ENCODE data around the gene MACROD2. TPM values are rescaled to one million over a fixed set of nuclear protein-coding genes. Genes with fewer than 3 reads are reported as not detected.

MACROD2 gene
- total and polyA plus RNA-seq, 2 donors (not counting 1 experiment from before 2014, with no cell fraction given): 5.3 to 6.7 TPM

DNA sequence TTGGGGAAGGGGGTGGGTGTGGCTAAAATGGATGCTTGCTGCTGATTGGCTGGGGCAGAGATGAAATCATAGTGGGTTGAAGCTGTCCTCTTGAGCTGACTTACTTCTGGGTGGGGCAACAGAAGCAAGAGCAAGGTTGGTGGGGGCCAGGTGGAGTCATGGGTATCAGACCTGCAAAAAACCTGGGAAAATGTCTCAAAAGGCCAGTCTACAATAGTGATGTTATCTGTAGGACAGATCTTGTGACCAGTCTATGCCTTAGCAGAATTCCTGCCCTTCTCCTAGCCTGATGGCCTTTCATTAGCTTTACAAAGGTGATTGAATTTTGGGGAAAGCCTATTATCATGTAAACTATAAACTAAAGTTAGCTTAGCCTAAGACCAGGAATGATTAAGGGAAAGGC is 1632.2 kb downstream of the MACROD2 start:
- TF ChIP-seq EZH2 (IDR thresholded peaks at IDR 0.05; ENCODE audit: borderline replicate concordance, insufficient read depth, low read depth, low read length, poor library complexity, severe bottlenecking): no peak
- TF ChIP-seq, protein P1, sequence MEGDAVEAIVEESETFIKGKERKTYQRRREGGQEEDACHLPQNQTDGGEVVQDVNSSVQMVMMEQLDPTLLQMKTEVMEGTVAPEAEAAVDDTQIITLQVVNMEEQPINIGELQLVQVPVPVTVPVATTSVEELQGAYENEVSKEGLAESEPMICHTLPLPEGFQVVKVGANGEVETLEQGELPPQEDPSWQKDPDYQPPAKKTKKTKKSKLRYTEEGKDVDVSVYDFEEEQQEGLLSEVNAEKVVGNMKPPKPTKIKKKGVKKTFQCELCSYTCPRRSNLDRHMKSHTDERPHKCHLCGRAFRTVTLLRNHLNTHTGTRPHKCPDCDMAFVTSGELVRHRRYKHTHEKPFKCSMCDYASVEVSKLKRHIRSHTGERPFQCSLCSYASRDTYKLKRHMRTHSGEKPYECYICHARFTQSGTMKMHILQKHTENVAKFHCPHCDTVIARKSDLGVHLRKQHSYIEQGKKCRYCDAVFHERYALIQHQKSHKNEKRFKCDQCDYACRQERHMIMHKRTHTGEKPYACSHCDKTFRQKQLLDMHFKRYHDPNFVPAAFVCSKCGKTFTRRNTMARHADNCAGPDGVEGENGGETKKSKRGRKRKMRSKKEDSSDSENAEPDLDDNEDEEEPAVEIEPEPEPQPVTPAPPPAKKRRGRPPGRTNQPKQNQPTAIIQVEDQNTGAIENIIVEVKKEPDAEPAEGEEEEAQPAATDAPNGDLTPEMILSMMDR (IDR thresholded peaks at IDR 0.05): no peak
- H3K4me3 ChIP-seq (ENCODE audit: control extremely low read depth in 1 of 5, extremely low read depth in 1 of 5, insufficient read depth in 1 of 5, low read depth in 2 of 5, low read length in 4 of 5): no peak overlapping the region
- no peak overlapping the region for H2AFZ ChIP-seq (ENCODE audit: insufficient read depth, low read depth, low read length, poor library complexity, severe bottlenecking)
- no peaks in the 10 kb centered on the region for H3K79me2 ChIP-seq (ENCODE audit: control insufficient read depth, insufficient read depth, low read length)
- no peaks in the 10 kb centered on the region for H3K36me3 ChIP-seq (replicated peaks in 1 of 2; ENCODE audit: control extremely low read depth in 1 of 2, control insufficient read depth in 1 of 2, extremely low read depth in 1 of 2, insufficient read depth in 2 of 2, low read length in 1 of 2)
- ATAC-seq (ENCODE audit: low read depth) (no peak), DNase-seq (no peak)
- no peaks in the 10 kb centered on the region for H3K4me1 Mint-ChIP-seq
- H3K27me3 ChIP-seq (replicated peaks in 1 of 4; ENCODE audit: control extremely low read depth in 1 of 4, control insufficient read depth in 3 of 4, insufficient read depth in 4 of 4, low read length in 3 of 4): peaks cover 0 to 2% (median 1%) of the 10 kb centered on the region in 4 experiments
- no peaks in the 10 kb centered on the region for H3K9me3 Mint-ChIP-seq (ENCODE audit: insufficient read depth)
- no peak overlapping the region for H3K27ac Mint-ChIP-seq
- no peaks in the 10 kb centered on the region for H3K4me1 ChIP-seq (ENCODE audit: control insufficient read depth in 2 of 2, insufficient read depth in 2 of 2, low read length in 2 of 2)
- H4K20me1 ChIP-seq (ENCODE audit: control insufficient read depth, insufficient read depth, low read length, poor library complexity, severe bottlenecking): no peaks in the 10 kb centered on the region
- intact Hi-C loops (cut with micrococcal nuclease): no loop called here
- H3K27ac ChIP-seq (ENCODE audit: low read length in 2 of 2): no peak overlapping the region
- H3K9me3 ChIP-seq (ENCODE audit: control extremely low read depth in 1 of 3, control insufficient read depth in 2 of 3, insufficient read depth in 1 of 3, low read length in 2 of 3): no peaks in the 10 kb centered on the region
- POLR2A ChIA-PET: interaction anchor here (0.6 kb wide), 1 partner anchor 810 kb away, joined by 3 read pairs; no protein-coding TSS in a partner anchor
- no peak overlapping the region for H3K4me2 ChIP-seq (replicated peaks; ENCODE audit: low read depth, low read length, poor library complexity, severe bottlenecking)
- peaks cover 14% of the 10 kb centered on the region for H3K27me3 Mint-ChIP-seq
- no peak overlapping the region for H3K4me3 Mint-ChIP-seq
- no peak overlapping the region for H3K9ac ChIP-seq (ENCODE audit: low read length)
- CTCF ChIA-PET: no interaction called here

DNA sequence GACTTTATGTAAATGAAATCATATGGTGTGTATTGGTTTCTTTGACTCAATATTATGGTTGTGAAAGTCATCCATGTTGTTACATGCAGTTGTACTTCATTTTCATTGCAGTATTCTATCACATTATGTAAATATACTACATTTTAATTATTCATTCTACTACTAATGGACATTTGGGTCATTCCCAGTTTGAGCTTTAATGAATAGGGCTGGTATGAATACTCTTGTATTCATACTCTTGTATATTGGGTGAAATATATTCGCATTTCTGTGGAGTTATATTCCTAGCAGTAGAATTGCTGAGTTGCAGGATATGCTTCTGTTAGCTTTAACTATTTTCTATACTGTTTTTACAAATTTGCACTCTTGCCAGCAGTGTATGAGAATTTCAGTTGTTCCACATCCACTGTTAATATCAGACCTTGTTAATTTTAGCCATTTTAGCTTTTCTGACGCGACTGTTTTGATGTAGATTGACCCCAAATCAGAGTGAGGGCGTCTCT is 1633.6 kb downstream of the MACROD2 start:
- Mint-ChIP-seq H3K27ac (no peak overlapping the region), H3K4me1 (no peaks in the 10 kb centered on the region), H3K27me3 (peaks cover 17% of the 10 kb centered on the region), H3K4me3 (no peak overlapping the region), H3K9me3 (ENCODE audit: insufficient read depth) (no peaks in the 10 kb centered on the region)
- Histone ChIP-seq H3K4me1 (ENCODE audit: control insufficient read depth in 2 of 2, insufficient read depth in 2 of 2, low read length in 2 of 2) (no peaks in the 10 kb centered on the region), H4K20me1 (ENCODE audit: control insufficient read depth, insufficient read depth, low read length, poor library complexity, severe bottlenecking) (no peaks in the 10 kb centered on the region), H3K4me3 (ENCODE audit: control extremely low read depth in 1 of 5, extremely low read depth in 1 of 5, insufficient read depth in 1 of 5, low read depth in 2 of 5, low read length in 4 of 5) (no peak overlapping the region), H2AFZ (ENCODE audit: insufficient read depth, low read depth, low read length, poor library complexity, severe bottlenecking) (no peak overlapping the region), H3K79me2 (ENCODE audit: control insufficient read depth, insufficient read depth, low read length) (no peaks in the 10 kb centered on the region), H3K27me3 (replicated peaks in 1 of 4; ENCODE audit: control extremely low read depth in 1 of 4, control insufficient read depth in 3 of 4, insufficient read depth in 4 of 4, low read length in 3 of 4) (peaks cover 0 to 2% (median 1%) of the 10 kb centered on the region in 4 experiments), H3K4me2 (replicated peaks; ENCODE audit: low read depth, low read length, poor library complexity, severe bottlenecking) (no peak overlapping the region), H3K36me3 (replicated peaks in 1 of 2; ENCODE audit: control extremely low read depth in 1 of 2, control insufficient read depth in 1 of 2, extremely low read depth in 1 of 2, insufficient read depth in 2 of 2, low read length in 1 of 2) (no peaks in the 10 kb centered on the region), H3K9me3 (ENCODE audit: control extremely low read depth in 1 of 3, control insufficient read depth in 2 of 3, insufficient read depth in 1 of 3, low read length in 2 of 3) (no peaks in the 10 kb centered on the region), H3K9ac (ENCODE audit: low read length) (no peak overlapping the region), H3K27ac (ENCODE audit: low read length in 2 of 2) (no peak overlapping the region)
- TF ChIP-seq EZH2 (IDR thresholded peaks at IDR 0.05; ENCODE audit: borderline replicate concordance, insufficient read depth, low read depth, low read length, poor library complexity, severe bottlenecking): no peak
- no peak for DNase-seq
- ATAC-seq (ENCODE audit: low read depth): no peak
- intact Hi-C loops (cut with micrococcal nuclease): no loop called here
- ChIA-PET CTCF (no interaction called here), POLR2A (no interaction called here)
- no CpG with 5 or more reads among the region's 4 CpGs for WGBS (ENCODE audit: insufficient coverage)
